Measurements from ENCODE around the gene ANK3. TPM values are rescaled to one million over a fixed set of nuclear protein-coding genes. Genes with fewer than 3 reads are reported as not detected.

ANK3 gene
- total RNA-seq, 2 donors from 2014 or later = 41.0 to 113 TPM

DNA sequence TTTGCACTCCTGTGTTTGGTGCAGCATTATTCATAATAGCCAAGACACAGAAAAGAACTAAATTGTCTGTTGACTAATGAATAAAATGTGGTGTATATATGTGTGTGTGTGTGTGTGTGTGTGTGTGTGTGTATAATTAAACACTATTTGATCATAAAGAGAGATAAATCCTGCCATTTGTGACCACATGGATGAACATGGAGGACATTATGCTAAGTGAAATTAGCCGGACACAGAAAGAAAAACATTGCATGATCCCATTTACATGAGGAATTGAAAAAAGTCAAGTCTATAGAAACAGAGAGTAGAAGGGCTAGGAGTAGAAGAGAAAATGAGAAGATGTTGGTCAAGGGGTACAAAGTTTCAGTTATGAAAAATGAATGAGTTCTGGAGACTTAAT is 85.9 kb downstream of the ANK3 start:
- peaks cover 5% of the 10 kb centered on the region for H3K4me1 ChIP-seq
- intact Hi-C loops (cut with DNase I) = no loop called here
- H3K4me3 ChIP-seq = no peak overlapping the region
- no peaks in the 10 kb centered on the region for H3K27me3 ChIP-seq
- TF ChIP-seq, protein P1, sequence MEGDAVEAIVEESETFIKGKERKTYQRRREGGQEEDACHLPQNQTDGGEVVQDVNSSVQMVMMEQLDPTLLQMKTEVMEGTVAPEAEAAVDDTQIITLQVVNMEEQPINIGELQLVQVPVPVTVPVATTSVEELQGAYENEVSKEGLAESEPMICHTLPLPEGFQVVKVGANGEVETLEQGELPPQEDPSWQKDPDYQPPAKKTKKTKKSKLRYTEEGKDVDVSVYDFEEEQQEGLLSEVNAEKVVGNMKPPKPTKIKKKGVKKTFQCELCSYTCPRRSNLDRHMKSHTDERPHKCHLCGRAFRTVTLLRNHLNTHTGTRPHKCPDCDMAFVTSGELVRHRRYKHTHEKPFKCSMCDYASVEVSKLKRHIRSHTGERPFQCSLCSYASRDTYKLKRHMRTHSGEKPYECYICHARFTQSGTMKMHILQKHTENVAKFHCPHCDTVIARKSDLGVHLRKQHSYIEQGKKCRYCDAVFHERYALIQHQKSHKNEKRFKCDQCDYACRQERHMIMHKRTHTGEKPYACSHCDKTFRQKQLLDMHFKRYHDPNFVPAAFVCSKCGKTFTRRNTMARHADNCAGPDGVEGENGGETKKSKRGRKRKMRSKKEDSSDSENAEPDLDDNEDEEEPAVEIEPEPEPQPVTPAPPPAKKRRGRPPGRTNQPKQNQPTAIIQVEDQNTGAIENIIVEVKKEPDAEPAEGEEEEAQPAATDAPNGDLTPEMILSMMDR (IDR thresholded peaks at IDR 0.05) = no peak
- no peak for TF ChIP-seq POLR2A (IDR thresholded peaks at IDR 0.05)
- H3K27ac ChIP-seq = no peak overlapping the region
- no peaks in the 10 kb centered on the region for H3K36me3 ChIP-seq (replicated peaks in 1 of 2; ENCODE audit: insufficient read depth in 1 of 2, low read depth in 2 of 2)
- DNase-seq = no peak
- H3K9me3 ChIP-seq = no peaks in the 10 kb centered on the region
- ATAC-seq = no peak
- WGBS, 2 donors = 96 to 100% methylated on average over 1 of the region's 1 CpG

DNA sequence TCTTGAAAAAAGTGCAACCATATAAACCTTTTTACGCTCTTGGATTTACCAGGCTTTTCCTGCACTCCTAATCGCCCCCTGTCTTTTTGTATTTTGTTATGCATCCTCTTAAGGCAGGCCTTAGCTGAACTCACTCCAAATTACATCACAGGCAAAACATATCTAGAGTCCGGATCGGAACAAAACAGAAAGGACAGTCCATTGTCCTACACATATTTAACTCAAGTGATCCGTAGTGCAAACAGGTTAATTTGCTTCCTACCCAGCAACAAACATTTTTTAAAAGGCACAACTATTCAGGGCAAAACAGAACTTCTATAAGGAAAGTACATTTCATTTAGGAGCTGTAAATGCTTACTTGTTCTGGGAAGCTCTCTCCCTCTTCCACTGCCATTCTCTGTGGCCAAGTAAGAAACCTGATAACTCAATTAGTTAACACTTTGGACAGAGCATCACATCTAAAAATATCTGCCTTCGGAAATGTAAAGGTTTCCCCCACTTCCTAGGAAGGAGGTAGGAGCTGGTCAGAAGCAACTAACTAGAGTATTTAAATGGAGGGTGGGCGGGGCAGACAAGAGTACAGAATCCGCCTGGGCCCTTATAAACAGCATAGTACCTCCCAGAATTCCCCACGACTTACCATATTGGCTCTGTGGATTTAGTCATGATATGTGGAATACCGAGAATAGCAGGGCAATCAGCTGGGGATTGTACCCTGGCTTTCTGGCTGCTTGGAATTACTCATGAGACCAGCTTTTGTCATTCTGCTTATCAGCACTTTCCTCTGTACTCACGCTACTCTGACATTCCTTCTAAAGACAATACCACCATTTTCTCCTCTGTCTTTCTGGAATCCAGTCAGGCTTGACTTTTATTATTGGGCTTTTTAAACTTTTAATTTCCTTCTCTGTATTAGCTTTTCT is 89.5 kb downstream of the ANK3 start:
- intact Hi-C loops (cut with DNase I) = no loop called here
- WGBS, 2 donors = 79 to 82% methylated on average over 11 of the region's 11 CpGs
- no peak for TF ChIP-seq POLR2A (IDR thresholded peaks at IDR 0.05)
- TF ChIP-seq, protein P1 (IDR thresholded peaks at IDR 0.05) = no peak
- peak; percentile 48 for ATAC-seq
- no peaks in the 10 kb centered on the region for H3K27me3 ChIP-seq
- H3K4me3 ChIP-seq = no peak overlapping the region
- peaks cover 5% of the 10 kb centered on the region for H3K4me1 ChIP-seq
- peak overlapping the region in 1 of 4 donors; percentile 24 for H3K27ac ChIP-seq
- DNase-seq = peak in 2 of 4 donors; percentile 2 to 6
- no peaks in the 10 kb centered on the region for H3K36me3 ChIP-seq (replicated peaks in 1 of 2; ENCODE audit: insufficient read depth in 1 of 2, low read depth in 2 of 2)
- H3K9me3 ChIP-seq = no peaks in the 10 kb centered on the region

DNA sequence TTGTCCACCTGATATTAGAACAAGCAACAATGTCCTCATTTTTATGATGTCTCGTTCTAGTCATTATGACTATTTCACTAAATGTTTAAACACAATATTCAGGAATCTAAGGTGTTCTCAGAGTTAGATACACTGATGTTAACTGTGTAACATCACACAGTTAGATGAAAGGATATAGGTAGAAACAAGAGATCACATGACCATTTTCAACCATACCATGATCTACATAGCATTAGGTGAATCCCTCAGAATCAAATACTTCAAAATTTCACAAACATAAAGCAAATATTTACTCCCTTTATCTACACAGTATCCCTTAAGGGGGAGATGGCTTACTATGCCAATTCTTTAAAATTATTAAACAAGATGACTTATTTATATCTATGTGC is 90.3 kb downstream of the ANK3 start:
- 55 to 59% methylated on average over 1 of the region's 1 CpG for WGBS, 2 donors
- Histone ChIP-seq H3K27me3 (no peaks in the 10 kb centered on the region), H3K27ac (no peak overlapping the region), H3K36me3 (replicated peaks in 1 of 2; ENCODE audit: insufficient read depth in 1 of 2, low read depth in 2 of 2) (no peaks in the 10 kb centered on the region), H3K4me3 (no peak overlapping the region), H3K4me1 (peaks cover 5% of the 10 kb centered on the region), H3K9me3 (no peaks in the 10 kb centered on the region)
- intact Hi-C loops (cut with DNase I) = no loop called here
- ATAC-seq (no peak), DNase-seq (no peak)
- TF ChIP-seq, protein P1 (IDR thresholded peaks at IDR 0.05) = no peak

DNA sequence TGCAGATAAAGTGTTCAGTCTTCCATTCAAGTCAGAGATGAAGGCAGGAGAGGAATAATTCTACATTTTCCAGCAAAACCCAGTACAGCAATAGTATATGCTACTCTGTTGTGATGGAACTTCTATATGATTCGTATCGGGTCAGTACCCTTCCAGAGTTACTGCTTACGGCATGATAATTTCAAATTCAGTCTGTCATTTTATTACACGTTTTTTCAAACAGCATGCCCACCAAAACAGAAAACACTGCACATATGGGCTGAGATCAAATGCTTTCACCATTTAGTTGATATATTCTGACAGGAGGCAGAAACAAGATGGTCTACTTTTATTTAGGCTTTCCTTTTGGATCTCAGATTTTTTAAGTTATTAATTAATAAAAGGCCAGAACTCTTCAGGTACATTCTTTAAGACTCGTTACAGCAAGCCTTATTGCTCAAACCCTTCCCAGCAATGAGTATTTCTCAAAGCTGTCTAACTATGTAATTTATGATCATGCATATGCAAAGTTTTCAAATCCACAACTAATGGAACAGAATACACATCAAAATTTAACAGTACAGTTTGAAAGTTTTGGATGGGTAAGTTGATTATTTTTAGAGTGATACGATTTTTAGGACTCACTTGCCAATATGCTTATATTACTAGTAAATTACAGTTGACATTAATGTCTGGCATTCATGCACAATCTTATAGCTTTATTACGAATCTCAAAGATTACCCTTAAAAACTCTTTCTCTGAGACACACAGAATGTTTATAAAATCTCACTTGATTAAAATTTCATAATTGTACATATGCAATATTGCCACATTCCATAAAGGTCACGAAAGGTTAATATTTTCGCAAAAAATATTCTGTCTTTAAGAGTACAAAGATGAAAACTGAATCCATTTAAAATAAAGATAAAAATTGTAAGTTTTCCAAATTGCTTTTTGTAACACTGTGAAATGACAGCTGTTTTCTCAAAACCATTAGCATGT is 91.0 kb downstream of the ANK3 start:
- intact Hi-C loops (cut with DNase I) = no loop called here
- no peak overlapping the region for H3K27ac ChIP-seq
- no peak for DNase-seq
- H3K9me3 ChIP-seq = no peaks in the 10 kb centered on the region
- ATAC-seq = no peak
- no peak overlapping the region for H3K4me3 ChIP-seq
- H3K36me3 ChIP-seq (replicated peaks in 1 of 2; ENCODE audit: insufficient read depth in 1 of 2, low read depth in 2 of 2) = no peaks in the 10 kb centered on the region
- no peak for TF ChIP-seq POLR2A (IDR thresholded peaks at IDR 0.05)
- TF ChIP-seq, protein P1 (IDR thresholded peaks at IDR 0.05) = no peak
- no peaks in the 10 kb centered on the region for H3K27me3 ChIP-seq
- peaks cover 5% of the 10 kb centered on the region for H3K4me1 ChIP-seq
- WGBS, 2 donors = 85 to 87% methylated on average over 9 of the region's 9 CpGs
